Right ventricle myocardium superior (tissue), 1 donor: Measurements from ENCODE around the gene DMRTB1. TPM values are rescaled to one million over a fixed set of nuclear protein-coding genes. Genes with fewer than 3 reads are reported as not detected.
"Not testable (repeated sequence)": the region's sequence is repeated elsewhere in the genome, so short reads cannot be mapped to it uniquely, and the experiment has no call there.

Experiments
- ATAC-seq: fragments of 200-7000 bp; cut with Tn5 transposase; one replicate; pipeline ENCODE4 v1.9.1; 2020; ENCODE audit warnings: mild to moderate bottlenecking; ENCODE audit not compliant: poor library complexity
- DNase-seq: peaks from one replicate; pipeline ENCODE4 v3.0.0-alpha.2; 2020
- intact Hi-C: fragments of 100-400 bp; cut with DNase I; formaldehyde crosslinking; loops from one replicate; pipeline ENCODE4 v1.11.2; 2022
- total RNA-seq: library from RNA; stranded (reverse); fragmentation: NEBNext Ultra II Directional; extraction: Animal tissue kit (Norgen Biotek cat#: 25700); gene quantifications from one replicate; pipeline ENCODE4 v1.2.1, GENCODE V29; 2021
- donor health status: DM: no; HTN: yes; CAD: no; lungs with severe emphysema.

DMRTB1 gene
- total RNA-seq, 1 donor from 2014 or later, result not detected

- no peak for ATAC-seq
- intact Hi-C loops, result no loop called here
- DNase-seq, result no peak
These were observed 27.2 kb upstream of the DMRTB1 start for GRCh38 chr1:53431805-53432565.

- no peak for DNase-seq
- ATAC-seq, result no peak
- intact Hi-C loops, result no loop called here
These were observed 26.6 kb upstream of the DMRTB1 start for GRCh38 chr1:53432611-53433010.

- intact Hi-C loops, ATAC-seq, DNase-seq: not testable (repeated sequence)
These were observed 24.7 kb upstream of the DMRTB1 start for GRCh38 chr1:53434405-53435007.

GRCh38 chr1:53435151-53435550, 24.0 kb upstream of the DMRTB1 start:
- DNase-seq (no peak), ATAC-seq (no peak)
- intact Hi-C loops, result no loop called here

GRCh38 chr1:53438427-53439336, 20.5 kb upstream of the DMRTB1 start:
- ATAC-seq, result no peak
- intact Hi-C loops, result no loop called here

GRCh38 chr1:53439337-53440207, 19.6 kb upstream of the DMRTB1 start:
- ATAC-seq (no peak), DNase-seq (no peak)
- intact Hi-C loops, result no loop called here

More at GRCh38 chr1:53438427-53439336, 20.5 kb upstream of the DMRTB1 start:
- DNase-seq, result no peak

- ATAC-seq, result no peak
- no peak for DNase-seq
- intact Hi-C loops, result no loop called here
These were observed 18.6 kb upstream of the DMRTB1 start for GRCh38 chr1:53440633-53441032.

- intact Hi-C loops, result no loop called here
- DNase-seq (no peak), ATAC-seq (no peak)
These were observed 16.9 kb upstream of the DMRTB1 start for GRCh38 chr1:53442299-53442698.

GRCh38 chr1:53446051-53446450, 13.1 kb upstream of the DMRTB1 start:
- intact Hi-C loops, result no loop called here
- no peak for ATAC-seq
- no peak for DNase-seq

- intact Hi-C loops, result no loop called here
- ATAC-seq, result no peak
- no peak for DNase-seq
These were observed 11.8 kb upstream of the DMRTB1 start for GRCh38 chr1:53447413-53447812.

- intact Hi-C loops, result no loop called here
- DNase-seq (no peak), ATAC-seq (no peak)
These were observed 10.9 kb upstream of the DMRTB1 start for GRCh38 chr1:53448241-53448841.

- intact Hi-C loops, result no loop called here
- ATAC-seq (no peak), DNase-seq (no peak)
These were observed 10.2 kb upstream of the DMRTB1 start for GRCh38 chr1:53449021-53449420.

GRCh38 chr1:53449693-53450092, 9.5 kb upstream of the DMRTB1 start:
- intact Hi-C loops, result no loop called here
- ATAC-seq (no peak), DNase-seq (no peak)

- ATAC-seq (no peak), DNase-seq (no peak)
- intact Hi-C loops, result no loop called here
These were observed 9.0 kb upstream of the DMRTB1 start for GRCh38 chr1:53450225-53450624.

- DNase-seq (no peak), ATAC-seq (no peak)
- intact Hi-C loops, result no loop called here
These were observed 5.2 kb upstream of the DMRTB1 start for GRCh38 chr1:53454019-53454418.

- ATAC-seq (no peak), DNase-seq (no peak)
- intact Hi-C loops, result no loop called here
These were observed 3.7 kb upstream of the DMRTB1 start for GRCh38 chr1:53455364-53455991.

- ATAC-seq (no peak), DNase-seq (no peak)
- intact Hi-C loops, result no loop called here
These were observed 565 bp upstream of the DMRTB1 start for GRCh38 chr1:53458634-53459033.

GRCh38 chr1:53460211-53460634, 1.0 kb downstream of the DMRTB1 start:
- intact Hi-C loops, result no loop called here
- ATAC-seq, result no peak
- DNase-seq, result no peak
